ENCODE data around the gene SLC49A3. TPM values are rescaled to one million over a fixed set of nuclear protein-coding genes. Genes with fewer than 3 reads are reported as not detected.

Gene SLC49A3
- total and polyA plus RNA-seq, 2 of the 13 experiments (the other 11 are each of a cell fraction or from before 2014, with no cell fraction given) = 0.07 to 0.17 TPM

- no peak for TF ChIP-seq ZNF350 (CRISPR knock-in tag; IDR thresholded peaks at IDR 0.05; ENCODE audit: borderline replicate concordance, low read depth)
- TF ChIP-seq CCDC6 (CRISPR knock-in tag; IDR thresholded peaks at IDR 0.05) = no peak
- no peak for TF ChIP-seq PRPF4 (IDR thresholded peaks at IDR 0.05; ENCODE audit: low read depth, low read length, poor library complexity, severe bottlenecking)
- no peak for TF ChIP-seq USF2 (IDR thresholded peaks at IDR 0.05; ENCODE audit: low read depth, low read length)
- no peak for TF ChIP-seq USF2 (CRISPR knock-in tag; IDR thresholded peaks at IDR 0.05; ENCODE audit: borderline replicate concordance)
- TF ChIP-seq ZSCAN9 (CRISPR knock-in tag; IDR thresholded peaks at IDR 0.05; ENCODE audit: borderline replicate concordance) = no peak
- TF ChIP-seq ZNF414 (CRISPR knock-in tag; IDR thresholded peaks at IDR 0.05) = no peak
- no peak for TF ChIP-seq KLF11 (CRISPR knock-in tag; IDR thresholded peaks at IDR 0.05)
- no peak for TF ChIP-seq ZNF746 (CRISPR knock-in tag; IDR thresholded peaks at IDR 0.05)
- TF ChIP-seq NFE2 (CRISPR knock-in tag; IDR thresholded peaks at IDR 0.05) = no peak
- no peak for TF ChIP-seq ATF2 (CRISPR knock-in tag; IDR thresholded peaks at IDR 0.05)
- no peak for TF ChIP-seq KDM2A (CRISPR knock-in tag; IDR thresholded peaks at IDR 0.05; ENCODE audit: borderline replicate concordance, low read depth)
- no peak for TF ChIP-seq ZSCAN21 (CRISPR knock-in tag; IDR thresholded peaks at IDR 0.05; ENCODE audit: borderline replicate concordance)
- TF ChIP-seq CBX5 (CRISPR knock-in tag; IDR thresholded peaks at IDR 0.05; ENCODE audit: borderline replicate concordance) = no peak
- peak; percentile 47 for TF ChIP-seq CTCF (CRISPR knock-in tag; IDR thresholded peaks at IDR 0.05)
- TF ChIP-seq ZNF713 (CRISPR knock-in tag; IDR thresholded peaks at IDR 0.05) = no peak
- TF ChIP-seq ZNF558 (CRISPR knock-in tag; IDR thresholded peaks at IDR 0.05; ENCODE audit: borderline replicate concordance) = no peak
- TF ChIP-seq ZNF121 (CRISPR knock-in tag; IDR thresholded peaks at IDR 0.05) = no peak
- no peak for TF ChIP-seq ZNF672 (CRISPR knock-in tag; IDR thresholded peaks at IDR 0.05)
- TF ChIP-seq NR2C2 (CRISPR knock-in tag; IDR thresholded peaks at IDR 0.05; ENCODE audit: borderline replicate concordance) = peak; percentile 75
- TF ChIP-seq TEAD3 (CRISPR knock-in tag; optimal IDR thresholded peaks at IDR 0.05; ENCODE audit: borderline replicate concordance) = no peak
- TF ChIP-seq RFXANK (CRISPR knock-in tag; IDR thresholded peaks at IDR 0.05) = no peak
- TF ChIP-seq NKX3-1 (CRISPR knock-in tag; IDR thresholded peaks at IDR 0.05) = no peak
These were observed 25.2 kb downstream of the SLC49A3 start (continued) for GRCh38 chr4:663438-664428.
